HepG2 (cell line): ENCODE measurements around the gene SMCO4. TPM values are rescaled to one million over a fixed set of nuclear protein-coding genes. Genes with fewer than 3 reads are reported as not detected.

ENCODE experiments used
- ATAC-seq: fragments of 200-7000 bp; cut with Tn5 transposase; 3 replicates; pipeline ENCODE4 v1.9.1; 2020; ENCODE audit warnings: mild to moderate bottlenecking, moderate library complexity
- BruUV-seq: library from RNA; stranded (reverse); fragments of 400-500 nt; replicated peaks from 2 replicates; lab custom pipeline; 2021; lab: Mats Ljungman, UMichigan
- CTCF ChIA-PET: fragments of 300-600 bp; formaldehyde crosslinking; extraction: SDS; loops from one replicate; lab custom pipeline; 2021; ENCODE audit warnings: low total read pairs, inconsistent platforms, low intra/inter-chr PET ratio; lab: Yijun Ruan, JAX
- POLR2A ChIA-PET: fragments of 350-600 bp; sonication (Branson Sonifier 250); formaldehyde crosslinking; loops from one replicate; lab custom pipeline; 2020; ENCODE audit warnings: antibody characterized with exemption, inconsistent platforms; lab: Yijun Ruan, JAX
- DNase-seq: peaks from one replicate; pipeline ENCODE4 v3.0.0-alpha.2; 2015; ENCODE audit warnings: low spot score
- FAIRE-seq: peaks from 3 replicates; lab custom pipeline; 2011; peaks lifted over from hg19 to GRCh38; lab: Jason Lieb, UNC
- H2AFZ ChIP-seq: one replicate; pipeline ENCODE4 v1.6.1; 2011; ENCODE audit warnings: low read length, inconsistent platforms
- H3K27ac ChIP-seq: fragments of 300-600 bp; 3 replicates; pipeline ENCODE4 v1.8.0; 2011; ENCODE audit warnings: mixed run types, mild to moderate bottlenecking, mixed read lengths, low read length, inconsistent platforms; ENCODE audit not compliant: insufficient read depth; ENCODE audit errors: extremely low read length
- H3K27me3 ChIP-seq, 2 experiments: fragments of 200-600 bp in 1 of 2; 2 replicates in 1 of 2; 3 replicates in 1 of 2; pipeline versions ENCODE4 v1.6.0 to v1.8.0; 2011; ENCODE audit warnings: low read length in 2 of 2, mild to moderate bottlenecking in 2 of 2, moderate library complexity in 2 of 2, inconsistent platforms in 1 of 2; ENCODE audit not compliant: insufficient read depth in 2 of 2, control insufficient read depth in 1 of 2
- H3K36me3 ChIP-seq, 2 experiments: fragments of 200-600 bp in 1 of 2; replicated peaks in 1 of 2; 2 replicates in 1 of 2; 3 replicates in 1 of 2; pipeline versions ENCODE4 v1.5.1 to v1.8.0; 2011; ENCODE audit warnings: low read length in 2 of 2, inconsistent platforms in 1 of 2; ENCODE audit not compliant: insufficient read depth in 2 of 2, control insufficient read depth in 1 of 2
- H3K4me1 ChIP-seq: 2 replicates; pipeline ENCODE4 v1.5.1; 2012; ENCODE audit warnings: low read length, inconsistent platforms; ENCODE audit not compliant: insufficient read depth
- H3K4me2 ChIP-seq: 2 replicates; pipeline ENCODE4 v1.6.0; 2011; ENCODE audit warnings: low read depth, low read length, inconsistent platforms
- H3K4me3 ChIP-seq, 3 experiments: fragments of 200-600 bp in 1 of 3; sonication (generic), shearing (Covaris generic) in 1 of 3; replicated peaks in 1 of 3; 2 replicates each; pipeline ENCODE4 v1.5.1; 2011 to 2016; ENCODE audit warnings: low read length in 3 of 3, inconsistent platforms in 2 of 3, low read depth in 2 of 3, mild to moderate bottlenecking in 2 of 3, control low read depth in 1 of 3, mixed read lengths in 1 of 3; ENCODE audit not compliant: insufficient read depth in 1 of 3
- H3K79me2 ChIP-seq: one replicate; pipeline ENCODE4 v1.6.1; 2011; ENCODE audit warnings: low read length, inconsistent platforms; ENCODE audit not compliant: insufficient read depth
- H3K9ac ChIP-seq: 2 replicates; pipeline ENCODE4 v1.6.0; 2011; ENCODE audit warnings: mild to moderate bottlenecking, low read depth, low read length, inconsistent platforms; ENCODE audit not compliant: insufficient read depth
- H3K9me3 ChIP-seq: 2 replicates; pipeline ENCODE4 v1.5.1; 2012; ENCODE audit warnings: mild to moderate bottlenecking, low read length
- H4K20me1 ChIP-seq: 2 replicates; pipeline ENCODE4 v1.6.0; 2011; ENCODE audit warnings: inconsistent platforms, mild to moderate bottlenecking, low read length, moderate library complexity; ENCODE audit not compliant: insufficient read depth
- ARNTL ChIP-seq: sonication (generic); formaldehyde crosslinking; IDR thresholded peaks from 2 replicates; pipeline ENCODE4 v1.4.0; 2020; ENCODE audit warnings: mild to moderate bottlenecking, missing genetic modification reagents
- FOXO1 ChIP-seq: sonication (generic); formaldehyde crosslinking; IDR thresholded peaks from 2 replicates; pipeline ENCODE4 v1.4.0; 2020; ENCODE audit warnings: missing genetic modification reagents
- POLR2AphosphoS2 ChIP-seq: IDR thresholded peaks from 2 replicates; pipeline ENCODE4 v1.6.1; 2011; ENCODE audit warnings: low read depth, low read length, improper control_type of control experiment
- RFX3 ChIP-seq: IDR thresholded peaks from 2 replicates; pipeline ENCODE4 v1.6.1; 2016; ENCODE audit warnings: missing biosample characterization, missing genetic modification reagents
- SP2 ChIP-seq: sonication (generic); formaldehyde crosslinking; IDR thresholded peaks from 2 replicates; pipeline ENCODE4 v1.5.1; 2020; ENCODE audit warnings: mild to moderate bottlenecking, missing genetic modification reagents
- SSRP1 ChIP-seq: IDR thresholded peaks from 2 replicates; pipeline ENCODE4 v1.6.1; 2016; ENCODE audit warnings: control low read depth
- TRIM22 ChIP-seq: fragments of 450-650 bp; IDR thresholded peaks from 2 replicates; pipeline ENCODE4 v1.6.1; 2017
- XRCC5 ChIP-seq: fragments of 200-400 bp; formaldehyde crosslinking; optimal IDR thresholded peaks from 2 replicates; pipeline ENCODE3; 2017; ENCODE audit warnings: mild to moderate bottlenecking, low read length
- ZFP37 ChIP-seq: sonication (generic); formaldehyde crosslinking; IDR thresholded peaks from 2 replicates; pipeline ENCODE4 v1.4.0; 2020; ENCODE audit warnings: missing genetic modification reagents, borderline replicate concordance
- ZNF17 ChIP-seq: sonication (generic); formaldehyde crosslinking; IDR thresholded peaks from 2 replicates; pipeline ENCODE4 v1.5.0; 2020; ENCODE audit warnings: mild to moderate bottlenecking, missing genetic modification reagents
- ZNF253 ChIP-seq: sonication (generic); formaldehyde crosslinking; IDR thresholded peaks from 2 replicates; pipeline ENCODE4 v1.8.0; 2022; ENCODE audit warnings: mild to moderate bottlenecking, missing genetic modification reagents, borderline replicate concordance
- ZNF337 ChIP-seq: sonication (generic); formaldehyde crosslinking; IDR thresholded peaks from 2 replicates; pipeline ENCODE4 v1.5.1; 2020; ENCODE audit warnings: missing genetic modification reagents, low read depth, mild to moderate bottlenecking, borderline replicate concordance
- WGBS: methylation state at CpG from one replicate; pipeline ENCODE4 v1.1.6; 2017; ENCODE audit warnings: low lambda C conversion rate; 5-methylcytosine and 5-hydroxymethylcytosine counted together
- in situ Hi-C: cut with HindIII; loops from 2 replicates; pipeline ENCODE4 v1.10.0; 2017; ENCODE audit warnings: low pct_unique_long_range_greater_than_20kb; ENCODE audit not compliant: extremely low pct_ligation_motif_present
- intact Hi-C: fragments of 100-400 bp; cut with micrococcal nuclease; formaldehyde crosslinking; loops from one replicate; pipeline ENCODE4 v1.10.0; 2022; ENCODE audit not compliant: unreplicated experiment
- polyA plus RNA-seq, 8 experiments: library from polyadenylated mRNA; depleted of rRNA in 3 of 8; stranded (reverse) in 7 of 8; unstranded in 1 of 8; fragments of >200 nt; fragmentation: Illumina TruSeq in 4 of 8; extraction: Trizol in 4 of 8; gene quantifications; 2 replicates each; pipeline versions ENCODE4 v1.2.1 to v1.2.3, GENCODE V29; 2011 to 2016; ENCODE audit warnings: low read depth in 4 of 8, missing spikeins in 1 of 8, mixed read lengths in 1 of 8; ENCODE audit not compliant: insufficient read depth in 1 of 8
- total RNA-seq, 5 experiments: library from RNA; depleted of rRNA; stranded (reverse); fragments of >200 nt; fragmentation: Illumina TruSeq; extraction: Trizol; gene quantifications; 2 replicates each; pipeline ENCODE4 v1.2.3, GENCODE V29; 2016; ENCODE audit warnings: low read depth in 1 of 5
- TF ChIP-seq, protein P1 (sequence below): sonication (generic); formaldehyde crosslinking; IDR thresholded peaks from 2 replicates; pipeline ENCODE4 v1.5.1; 2020; ENCODE audit warnings: missing genetic modification reagents, mild to moderate bottlenecking, borderline replicate concordance
- TF ChIP-seq, protein P2 (sequence below): sonication (generic); formaldehyde crosslinking; IDR thresholded peaks from 2 replicates; pipeline ENCODE4; 2020; ENCODE audit warnings: missing genetic modification reagents, mild to moderate bottlenecking, borderline replicate concordance
- TF ChIP-seq, protein P3 (sequence below): sonication (generic); formaldehyde crosslinking; IDR thresholded peaks from 2 replicates; pipeline ENCODE4 v1.4.0; 2020; ENCODE audit warnings: missing genetic modification reagents, borderline replicate concordance
- TF ChIP-seq, protein P4 (sequence below): sonication (generic); formaldehyde crosslinking; IDR thresholded peaks from 2 replicates; pipeline ENCODE4 v1.8.0; 2023; ENCODE audit warnings: mild to moderate bottlenecking, missing genetic modification reagents

The SMCO4 gene
- total and polyA plus RNA-seq, 2 of the 13 experiments (the other 11 are each of a cell fraction or from before 2014, with no cell fraction given), result 10.6 to 28.5 TPM

GRCh38 chr11:93540337-93540736 lies 2.9 kb downstream of the SMCO4 start:
- no peak overlapping the region for H3K4me2 ChIP-seq
- no peak overlapping the region for H3K27ac ChIP-seq
- DNase-seq (no peak), ATAC-seq (no peak), FAIRE-seq (no peak)
- intact Hi-C loops, result loop anchor here (2.0 kb wide), 1 partner anchor 16 kb away; no protein-coding TSS in a partner anchor
- no peaks in the 10 kb centered on the region for H4K20me1 ChIP-seq
- 96% methylated on average over 4 of the region's 4 CpGs for WGBS
- in situ Hi-C loops, result loop anchor here (5.0 kb wide), 1 partner anchor 303 kb away; no protein-coding TSS in a partner anchor
- no peak overlapping the region for H3K9ac ChIP-seq
- H3K36me3 ChIP-seq, result no peaks in the 10 kb centered on the region
- ChIA-PET POLR2A (interaction anchor here (2.3 to 3.0 kb wide), 4 partner anchors 9 to 53 kb away, joined by 6 to 39 read pairs (median 18); no protein-coding TSS in a partner anchor), CTCF (no interaction called here)
- peaks cover 39% of the 10 kb centered on the region for H3K79me2 ChIP-seq
- no peaks in the 10 kb centered on the region for H3K9me3 ChIP-seq
- no peaks in the 10 kb centered on the region for H3K27me3 ChIP-seq
- no peak overlapping the region for H3K4me3 ChIP-seq
- H2AFZ ChIP-seq, result no peak overlapping the region
- TSS peak; percentile 39 for BruUV-seq
- peaks cover 62% of the 10 kb centered on the region for H3K4me1 ChIP-seq
- no peak for TF ChIP-seq ZNF17
- TF ChIP-seq, protein P1, sequence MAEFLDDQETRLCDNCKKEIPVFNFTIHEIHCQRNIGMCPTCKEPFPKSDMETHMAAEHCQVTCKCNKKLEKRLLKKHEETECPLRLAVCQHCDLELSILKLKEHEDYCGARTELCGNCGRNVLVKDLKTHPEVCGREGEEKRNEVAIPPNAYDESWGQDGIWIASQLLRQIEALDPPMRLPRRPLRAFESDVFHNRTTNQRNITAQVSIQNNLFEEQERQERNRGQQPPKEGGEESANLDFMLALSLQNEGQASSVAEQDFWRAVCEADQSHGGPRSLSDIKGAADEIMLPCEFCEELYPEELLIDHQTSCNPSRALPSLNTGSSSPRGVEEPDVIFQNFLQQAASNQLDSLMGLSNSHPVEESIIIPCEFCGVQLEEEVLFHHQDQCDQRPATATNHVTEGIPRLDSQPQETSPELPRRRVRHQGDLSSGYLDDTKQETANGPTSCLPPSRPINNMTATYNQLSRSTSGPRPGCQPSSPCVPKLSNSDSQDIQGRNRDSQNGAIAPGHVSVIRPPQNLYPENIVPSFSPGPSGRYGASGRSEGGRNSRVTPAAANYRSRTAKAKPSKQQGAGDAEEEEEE (CRISPR knock-in tag), result no peak
- no peak for TF ChIP-seq ZFP37
- TF ChIP-seq, protein P2, sequence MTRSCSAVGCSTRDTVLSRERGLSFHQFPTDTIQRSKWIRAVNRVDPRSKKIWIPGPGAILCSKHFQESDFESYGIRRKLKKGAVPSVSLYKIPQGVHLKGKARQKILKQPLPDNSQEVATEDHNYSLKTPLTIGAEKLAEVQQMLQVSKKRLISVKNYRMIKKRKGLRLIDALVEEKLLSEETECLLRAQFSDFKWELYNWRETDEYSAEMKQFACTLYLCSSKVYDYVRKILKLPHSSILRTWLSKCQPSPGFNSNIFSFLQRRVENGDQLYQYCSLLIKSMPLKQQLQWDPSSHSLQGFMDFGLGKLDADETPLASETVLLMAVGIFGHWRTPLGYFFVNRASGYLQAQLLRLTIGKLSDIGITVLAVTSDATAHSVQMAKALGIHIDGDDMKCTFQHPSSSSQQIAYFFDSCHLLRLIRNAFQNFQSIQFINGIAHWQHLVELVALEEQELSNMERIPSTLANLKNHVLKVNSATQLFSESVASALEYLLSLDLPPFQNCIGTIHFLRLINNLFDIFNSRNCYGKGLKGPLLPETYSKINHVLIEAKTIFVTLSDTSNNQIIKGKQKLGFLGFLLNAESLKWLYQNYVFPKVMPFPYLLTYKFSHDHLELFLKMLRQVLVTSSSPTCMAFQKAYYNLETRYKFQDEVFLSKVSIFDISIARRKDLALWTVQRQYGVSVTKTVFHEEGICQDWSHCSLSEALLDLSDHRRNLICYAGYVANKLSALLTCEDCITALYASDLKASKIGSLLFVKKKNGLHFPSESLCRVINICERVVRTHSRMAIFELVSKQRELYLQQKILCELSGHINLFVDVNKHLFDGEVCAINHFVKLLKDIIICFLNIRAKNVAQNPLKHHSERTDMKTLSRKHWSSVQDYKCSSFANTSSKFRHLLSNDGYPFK, result no peak
- no peak for TF ChIP-seq FOXO1
- TF ChIP-seq POLR2AphosphoS2, result no peak
- TF ChIP-seq ZNF337 (CRISPR knock-in tag), result no peak
- TF ChIP-seq ZNF253, result no peak
- no peak for TF ChIP-seq XRCC5
- TF ChIP-seq TRIM22, result no peak
- TF ChIP-seq, protein P3, sequence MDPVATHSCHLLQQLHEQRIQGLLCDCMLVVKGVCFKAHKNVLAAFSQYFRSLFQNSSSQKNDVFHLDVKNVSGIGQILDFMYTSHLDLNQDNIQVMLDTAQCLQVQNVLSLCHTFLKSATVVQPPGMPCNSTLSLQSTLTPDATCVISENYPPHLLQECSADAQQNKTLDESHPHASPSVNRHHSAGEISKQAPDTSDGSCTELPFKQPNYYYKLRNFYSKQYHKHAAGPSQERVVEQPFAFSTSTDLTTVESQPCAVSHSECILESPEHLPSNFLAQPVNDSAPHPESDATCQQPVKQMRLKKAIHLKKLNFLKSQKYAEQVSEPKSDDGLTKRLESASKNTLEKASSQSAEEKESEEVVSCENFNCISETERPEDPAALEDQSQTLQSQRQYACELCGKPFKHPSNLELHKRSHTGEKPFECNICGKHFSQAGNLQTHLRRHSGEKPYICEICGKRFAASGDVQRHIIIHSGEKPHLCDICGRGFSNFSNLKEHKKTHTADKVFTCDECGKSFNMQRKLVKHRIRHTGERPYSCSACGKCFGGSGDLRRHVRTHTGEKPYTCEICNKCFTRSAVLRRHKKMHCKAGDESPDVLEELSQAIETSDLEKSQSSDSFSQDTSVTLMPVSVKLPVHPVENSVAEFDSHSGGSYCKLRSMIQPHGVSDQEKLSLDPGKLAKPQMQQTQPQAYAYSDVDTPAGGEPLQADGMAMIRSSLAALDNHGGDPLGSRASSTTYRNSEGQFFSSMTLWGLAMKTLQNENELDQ, result no peak
- no peak for TF ChIP-seq SSRP1 (CRISPR knock-in tag)
- TF ChIP-seq ARNTL, result no peak
- no peak for TF ChIP-seq SP2 (CRISPR knock-in tag)
- TF ChIP-seq, protein P4, sequence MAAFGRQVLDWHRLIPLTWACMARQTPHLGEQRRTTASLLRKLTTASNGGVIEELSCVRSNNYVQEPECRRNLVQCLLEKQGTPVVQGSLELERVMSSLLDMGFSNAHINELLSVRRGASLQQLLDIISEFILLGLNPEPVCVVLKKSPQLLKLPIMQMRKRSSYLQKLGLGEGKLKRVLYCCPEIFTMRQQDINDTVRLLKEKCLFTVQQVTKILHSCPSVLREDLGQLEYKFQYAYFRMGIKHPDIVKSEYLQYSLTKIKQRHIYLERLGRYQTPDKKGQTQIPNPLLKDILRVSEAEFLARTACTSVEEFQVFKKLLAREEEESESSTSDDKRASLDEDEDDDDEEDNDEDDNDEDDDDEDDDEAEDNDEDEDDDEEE (CRISPR knock-in tag), result no peak
- TF ChIP-seq RFX3 (CRISPR knock-in tag), result no peak
